HepG2 (cell line): ENCODE data around the gene RCBTB1. TPM values are rescaled to one million over a fixed set of nuclear protein-coding genes. Genes with fewer than 3 reads are reported as not detected.

Experiments
- ATAC-seq: fragments of 200-7000 bp; cut with Tn5 transposase; 3 replicates; pipeline ENCODE4 v1.9.1; 2020; ENCODE audit warnings: mild to moderate bottlenecking, moderate library complexity
- BruUV-seq: library from RNA; stranded (reverse); fragments of 400-500 nt; replicated peaks from 2 replicates; lab custom pipeline; 2021; lab: Mats Ljungman, UMichigan
- CTCF ChIA-PET: fragments of 300-600 bp; formaldehyde crosslinking; extraction: SDS; loops from one replicate; lab custom pipeline; 2021; ENCODE audit warnings: low total read pairs, inconsistent platforms, low intra/inter-chr PET ratio; lab: Yijun Ruan, JAX
- POLR2A ChIA-PET: fragments of 350-600 bp; sonication (Branson Sonifier 250); formaldehyde crosslinking; loops from one replicate; lab custom pipeline; 2020; ENCODE audit warnings: antibody characterized with exemption, inconsistent platforms; lab: Yijun Ruan, JAX
- DNase-seq: peaks from one replicate; pipeline ENCODE4 v3.0.0-alpha.2; 2015; ENCODE audit warnings: low spot score
- FAIRE-seq: peaks from 3 replicates; lab custom pipeline; 2011; peaks lifted over from hg19 to GRCh38; lab: Jason Lieb, UNC
- H2AFZ ChIP-seq: one replicate; pipeline ENCODE4 v1.6.1; 2011; ENCODE audit warnings: low read length, inconsistent platforms
- H3K27ac ChIP-seq: fragments of 300-600 bp; 3 replicates; pipeline ENCODE4 v1.8.0; 2011; ENCODE audit warnings: mixed run types, mild to moderate bottlenecking, mixed read lengths, low read length, inconsistent platforms; ENCODE audit not compliant: insufficient read depth; ENCODE audit errors: extremely low read length
- H3K27me3 ChIP-seq, 2 experiments: fragments of 200-600 bp in 1 of 2; 2 replicates in 1 of 2; 3 replicates in 1 of 2; pipeline versions ENCODE4 v1.6.0 to v1.8.0; 2011; ENCODE audit warnings: low read length in 2 of 2, mild to moderate bottlenecking in 2 of 2, moderate library complexity in 2 of 2, inconsistent platforms in 1 of 2; ENCODE audit not compliant: insufficient read depth in 2 of 2, control insufficient read depth in 1 of 2
- H3K36me3 ChIP-seq, 2 experiments: fragments of 200-600 bp in 1 of 2; replicated peaks in 1 of 2; 2 replicates in 1 of 2; 3 replicates in 1 of 2; pipeline versions ENCODE4 v1.5.1 to v1.8.0; 2011; ENCODE audit warnings: low read length in 2 of 2, inconsistent platforms in 1 of 2; ENCODE audit not compliant: insufficient read depth in 2 of 2, control insufficient read depth in 1 of 2
- H3K4me1 ChIP-seq: 2 replicates; pipeline ENCODE4 v1.5.1; 2012; ENCODE audit warnings: low read length, inconsistent platforms; ENCODE audit not compliant: insufficient read depth
- H3K4me2 ChIP-seq: 2 replicates; pipeline ENCODE4 v1.6.0; 2011; ENCODE audit warnings: low read depth, low read length, inconsistent platforms
- H3K4me3 ChIP-seq, 3 experiments: fragments of 200-600 bp in 1 of 3; sonication (generic), shearing (Covaris generic) in 1 of 3; replicated peaks in 1 of 3; 2 replicates each; pipeline ENCODE4 v1.5.1; 2011 to 2016; ENCODE audit warnings: low read length in 3 of 3, inconsistent platforms in 2 of 3, low read depth in 2 of 3, mild to moderate bottlenecking in 2 of 3, control low read depth in 1 of 3, mixed read lengths in 1 of 3; ENCODE audit not compliant: insufficient read depth in 1 of 3
- H3K79me2 ChIP-seq: one replicate; pipeline ENCODE4 v1.6.1; 2011; ENCODE audit warnings: low read length, inconsistent platforms; ENCODE audit not compliant: insufficient read depth
- H3K9ac ChIP-seq: 2 replicates; pipeline ENCODE4 v1.6.0; 2011; ENCODE audit warnings: mild to moderate bottlenecking, low read depth, low read length, inconsistent platforms; ENCODE audit not compliant: insufficient read depth
- H3K9me3 ChIP-seq: 2 replicates; pipeline ENCODE4 v1.5.1; 2012; ENCODE audit warnings: mild to moderate bottlenecking, low read length
- H4K20me1 ChIP-seq: 2 replicates; pipeline ENCODE4 v1.6.0; 2011; ENCODE audit warnings: inconsistent platforms, mild to moderate bottlenecking, low read length, moderate library complexity; ENCODE audit not compliant: insufficient read depth
- CREB1 ChIP-seq, 2 experiments: fragments of 450-650 bp in 1 of 2; IDR thresholded peaks; 2 replicates each; pipeline ENCODE4 v1.6.1; 2016 to 2017; ENCODE audit warnings: control low read depth in 1 of 2, mild to moderate bottlenecking in 1 of 2, missing compliant biosample characterization in 1 of 2, missing genetic modification characterization in 1 of 2
- IRX3 ChIP-seq: sonication (generic); formaldehyde crosslinking; IDR thresholded peaks from 2 replicates; pipeline ENCODE4 v1.8.1; 2023; ENCODE audit warnings: mild to moderate bottlenecking, low read depth, missing genetic modification reagents, borderline replicate concordance
- JARID2 ChIP-seq: sonication (generic); formaldehyde crosslinking; IDR thresholded peaks from 2 replicates; pipeline ENCODE4 v1.8.1; 2023; ENCODE audit warnings: missing genetic modification reagents, inconsistent platforms; ENCODE audit not compliant: insufficient replicate concordance
- NFATC3 ChIP-seq: sonication (generic); formaldehyde crosslinking; IDR thresholded peaks from 2 replicates; pipeline ENCODE4 v1.5.1; 2020; ENCODE audit warnings: mild to moderate bottlenecking, missing genetic modification reagents
- REPIN1 ChIP-seq: sonication (generic); formaldehyde crosslinking; IDR thresholded peaks from 2 replicates; pipeline ENCODE4 v1.8.0; 2022; ENCODE audit warnings: missing genetic modification reagents, low read depth, mild to moderate bottlenecking, borderline replicate concordance
- RFX3 ChIP-seq: IDR thresholded peaks from 2 replicates; pipeline ENCODE4 v1.6.1; 2016; ENCODE audit warnings: missing biosample characterization, missing genetic modification reagents
- ZFP37 ChIP-seq: sonication (generic); formaldehyde crosslinking; IDR thresholded peaks from 2 replicates; pipeline ENCODE4 v1.4.0; 2020; ENCODE audit warnings: missing genetic modification reagents, borderline replicate concordance
- ZNF136 ChIP-seq: sonication (generic); formaldehyde crosslinking; IDR thresholded peaks from 2 replicates; pipeline ENCODE4 v1.8.1; 2022; ENCODE audit warnings: low read depth, mild to moderate bottlenecking, moderate library complexity, missing genetic modification reagents
- ZNF20 ChIP-seq: sonication (generic); formaldehyde crosslinking; IDR thresholded peaks from 2 replicates; pipeline ENCODE4 v1.4.0; 2020; ENCODE audit warnings: mild to moderate bottlenecking, moderate library complexity, missing genetic modification reagents
- ZNF274 ChIP-seq: sonication (generic); formaldehyde crosslinking; IDR thresholded peaks from 2 replicates; pipeline ENCODE4 v1.5.1; 2020; ENCODE audit warnings: mild to moderate bottlenecking, missing genetic modification reagents
- ZNF501 ChIP-seq: sonication (generic); formaldehyde crosslinking; IDR thresholded peaks from 2 replicates; pipeline ENCODE4 v1.5.1; 2020; ENCODE audit warnings: mild to moderate bottlenecking, moderate library complexity, missing genetic modification reagents
- ZNF572 ChIP-seq: sonication (generic); formaldehyde crosslinking; IDR thresholded peaks from 2 replicates; pipeline ENCODE4 v1.5.1; 2020; ENCODE audit warnings: mild to moderate bottlenecking, missing genetic modification reagents
- ZNF619 ChIP-seq: sonication (generic); formaldehyde crosslinking; IDR thresholded peaks from 2 replicates; pipeline ENCODE4 v1.4.0; 2020; ENCODE audit warnings: mild to moderate bottlenecking, missing genetic modification reagents
- WGBS: methylation state at CpG from one replicate; pipeline ENCODE4 v1.1.6; 2017; ENCODE audit warnings: low lambda C conversion rate; 5-methylcytosine and 5-hydroxymethylcytosine counted together
- in situ Hi-C: cut with HindIII; loops from 2 replicates; pipeline ENCODE4 v1.10.0; 2017; ENCODE audit warnings: low pct_unique_long_range_greater_than_20kb; ENCODE audit not compliant: extremely low pct_ligation_motif_present
- intact Hi-C: fragments of 100-400 bp; cut with micrococcal nuclease; formaldehyde crosslinking; loops from one replicate; pipeline ENCODE4 v1.10.0; 2022; ENCODE audit not compliant: unreplicated experiment
- polyA plus RNA-seq, 8 experiments: library from polyadenylated mRNA; depleted of rRNA in 3 of 8; stranded (reverse) in 7 of 8; unstranded in 1 of 8; fragments of >200 nt; fragmentation: Illumina TruSeq in 4 of 8; extraction: Trizol in 4 of 8; gene quantifications; 2 replicates each; pipeline versions ENCODE4 v1.2.1 to v1.2.3, GENCODE V29; 2011 to 2016; ENCODE audit warnings: low read depth in 4 of 8, missing spikeins in 1 of 8, mixed read lengths in 1 of 8; ENCODE audit not compliant: insufficient read depth in 1 of 8
- total RNA-seq, 5 experiments: library from RNA; depleted of rRNA; stranded (reverse); fragments of >200 nt; fragmentation: Illumina TruSeq; extraction: Trizol; gene quantifications; 2 replicates each; pipeline ENCODE4 v1.2.3, GENCODE V29; 2016; ENCODE audit warnings: low read depth in 1 of 5
- TF ChIP-seq, protein P1 (sequence below): IDR thresholded peaks from 2 replicates; pipeline ENCODE4 v1.6.1; 2016; ENCODE audit warnings: low read depth

Gene RCBTB1
- total and polyA plus RNA-seq, 2 of the 13 experiments (the other 11 are each of a cell fraction or from before 2014, with no cell fraction given): 13.4 to 21.6 TPM

DNA sequence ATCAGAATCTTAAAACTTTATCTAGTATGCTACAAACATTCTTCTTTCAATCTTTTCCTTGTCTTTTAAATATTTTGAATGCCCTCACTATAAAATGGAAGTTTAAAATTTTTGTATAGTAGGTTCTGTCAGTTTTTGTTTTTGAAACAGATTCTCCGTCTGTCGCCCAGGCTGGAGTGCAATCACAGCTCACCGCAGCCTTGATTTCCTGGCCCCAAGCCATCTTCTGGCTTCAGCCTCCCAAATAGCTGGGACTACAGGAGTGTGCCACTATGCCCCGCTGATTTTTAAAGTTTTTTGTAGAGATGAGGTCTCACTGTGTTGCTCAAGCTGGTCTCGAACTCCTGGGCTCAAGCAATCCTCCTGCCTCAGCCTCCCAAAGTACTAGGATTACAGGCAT, 68.9 kb downstream of the RCBTB1 start:
- in situ Hi-C loops (no loop called here), intact Hi-C loops (loop anchor here (2.0 kb wide), 1 partner anchor 90 kb away; no protein-coding TSS in a partner anchor)
- no peaks in the 10 kb centered on the region for H3K79me2 ChIP-seq
- no peak overlapping the region for H2AFZ ChIP-seq
- H4K20me1 ChIP-seq: no peaks in the 10 kb centered on the region
- no peak overlapping the region for H3K4me2 ChIP-seq
- no peak overlapping the region for H3K9ac ChIP-seq
- ChIA-PET CTCF (interaction anchor here (2.1 kb wide), 1 partner anchor 95 kb away, joined by 18 read pairs; no protein-coding TSS in a partner anchor), POLR2A (no interaction called here)
- ATAC-seq (no peak), DNase-seq (no peak), FAIRE-seq (no peak)
- no peaks in the 10 kb centered on the region for H3K27me3 ChIP-seq
- no peaks in the 10 kb centered on the region for H3K9me3 ChIP-seq
- no peak for TF ChIP-seq ZFP37 (CRISPR knock-in tag)
- TF ChIP-seq ZNF20 (CRISPR knock-in tag): no peak
- no peak for TF ChIP-seq ZNF501
- TF ChIP-seq JARID2 (CRISPR knock-in tag): no peak
- TF ChIP-seq CREB1 (IDR thresholded peaks at IDR 0.05): no peak
- no peak for TF ChIP-seq CREB1 (CRISPR knock-in tag; IDR thresholded peaks at IDR 0.05)
- no peak for TF ChIP-seq ZNF136 (CRISPR knock-in tag)
- TF ChIP-seq ZNF619 (CRISPR knock-in tag): no peak
- TF ChIP-seq ZNF274 (CRISPR knock-in tag): no peak
- TF ChIP-seq, protein P1, sequence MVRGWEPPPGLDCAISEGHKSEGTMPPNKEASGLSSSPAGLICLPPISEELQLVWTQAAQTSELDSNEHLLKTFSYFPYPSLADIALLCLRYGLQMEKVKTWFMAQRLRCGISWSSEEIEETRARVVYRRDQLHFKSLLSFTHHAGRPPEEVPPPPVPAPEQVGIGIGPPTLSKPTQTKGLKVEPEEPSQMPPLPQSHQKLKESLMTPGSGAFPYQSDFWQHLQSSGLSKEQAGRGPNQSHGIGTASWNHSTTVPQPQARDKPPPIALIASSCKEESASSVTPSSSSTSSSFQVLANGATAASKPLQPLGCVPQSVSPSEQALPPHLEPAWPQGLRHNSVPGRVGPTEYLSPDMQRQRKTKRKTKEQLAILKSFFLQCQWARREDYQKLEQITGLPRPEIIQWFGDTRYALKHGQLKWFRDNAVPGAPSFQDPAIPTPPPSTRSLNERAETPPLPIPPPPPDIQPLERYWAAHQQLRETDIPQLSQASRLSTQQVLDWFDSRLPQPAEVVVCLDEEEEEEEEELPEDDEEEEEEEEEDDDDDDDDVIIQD (CRISPR knock-in tag): no peak
- TF ChIP-seq REPIN1 (CRISPR knock-in tag): no peak
- no peak for TF ChIP-seq RFX3 (CRISPR knock-in tag)
- TF ChIP-seq ZNF572 (CRISPR knock-in tag): no peak
- no peak for TF ChIP-seq NFATC3 (CRISPR knock-in tag)
- TF ChIP-seq IRX3 (CRISPR knock-in tag): no peak
- no peak overlapping the region for H3K4me3 ChIP-seq
- no peak overlapping the region for H3K27ac ChIP-seq
- no TSS peak for BruUV-seq
- H3K4me1 ChIP-seq: peaks cover 10% of the 10 kb centered on the region
- peaks cover 3 to 12% of the 10 kb centered on the region in 2 experiments; a peak in 4 of 5 replicates for H3K36me3 ChIP-seq
- WGBS: 94% methylated on average over 5 of the region's 5 CpGs
